OCI-LY7 (cell line): ENCODE data around the gene CEMIP2. TPM values are rescaled to one million over a fixed set of nuclear protein-coding genes. Genes with fewer than 3 reads are reported as not detected.

ENCODE experiments used
- BruUV-seq: library from RNA; stranded (reverse); fragments of 400-500 nt; replicated peaks from 2 replicates; lab custom pipeline; 2021; lab: Mats Ljungman, UMichigan
- CTCF ChIA-PET: fragments of 300-600 bp; sonication (Branson Sonifier 250); formaldehyde crosslinking; loops from one replicate; lab custom pipeline; 2022; ENCODE audit warnings: antibody characterized with exemption; ENCODE audit not compliant: unreplicated experiment; lab: Charles Lee
- POLR2A ChIA-PET: fragments of 300-600 bp; sonication (Branson Sonifier 250); formaldehyde crosslinking; loops from one replicate; lab custom pipeline; 2022; ENCODE audit warnings: antibody characterized with exemption; lab: Charles Lee
- DNase-seq: peaks from one replicate; pipeline ENCODE4 v3.0.0-alpha.2; 2015; ENCODE audit warnings: low spot score
- H2AFZ ChIP-seq: fragments of 200-600 bp; sonication (generic), shearing (Covaris generic); 2 replicates; pipeline ENCODE4 v1.6.1; 2014; ENCODE audit warnings: mild to moderate bottlenecking, antibody characterized with exemption, low read length, moderate library complexity
- H3K27ac ChIP-seq: fragments of 200-600 bp; sonication (generic); 2 replicates; pipeline ENCODE4 v1.5.1; 2014; ENCODE audit warnings: mixed run types, low read depth, mild to moderate bottlenecking, moderate library complexity, low read length, inconsistent platforms; ENCODE audit not compliant: poor library complexity, severe bottlenecking
- H3K36me3 ChIP-seq: fragments of 200-600 bp; sonication (generic); 2 replicates; pipeline ENCODE4 v1.6.1; 2014; ENCODE audit warnings: mild to moderate bottlenecking, antibody characterized with exemption, low read length, moderate library complexity, mixed read lengths; ENCODE audit not compliant: insufficient read depth
- H3K4me1 ChIP-seq: fragments of 200-600 bp; sonication (generic); 2 replicates; pipeline ENCODE4 v1.5.1; 2014; ENCODE audit warnings: mild to moderate bottlenecking, low read length; ENCODE audit not compliant: insufficient read depth, poor library complexity, severe bottlenecking
- H3K4me2 ChIP-seq: fragments of 200-600 bp; sonication (generic); 2 replicates; pipeline ENCODE4 v1.6.1; 2014; ENCODE audit warnings: mild to moderate bottlenecking, low read length
- H3K4me3 ChIP-seq: fragments of 200-600 bp; sonication (generic); 2 replicates; pipeline ENCODE4 v1.5.1; 2014; ENCODE audit warnings: mild to moderate bottlenecking, low read depth, low read length; ENCODE audit not compliant: poor library complexity, severe bottlenecking
- H3K79me2 ChIP-seq: fragments of 200-600 bp; sonication (generic); 2 replicates; pipeline ENCODE4 v1.6.1; 2016; ENCODE audit warnings: low read depth, mild to moderate bottlenecking, low read length, moderate library complexity, mixed read lengths; ENCODE audit not compliant: insufficient read depth
- H3K9me2 ChIP-seq: fragments of 200-600 bp; sonication (generic); 2 replicates; pipeline ENCODE4 v1.6.1; 2016; ENCODE audit warnings: mild to moderate bottlenecking, low read length, mixed read lengths; ENCODE audit not compliant: insufficient read depth
- H3K9me3 ChIP-seq: fragments of 200-600 bp; sonication (generic); 2 replicates; pipeline ENCODE4 v1.6.1; 2014; ENCODE audit warnings: mild to moderate bottlenecking, mixed run types, low read length, mixed read lengths
- H4K20me1 ChIP-seq: fragments of 200-600 bp; sonication (generic); 2 replicates; pipeline ENCODE4 v1.6.1; 2014; ENCODE audit warnings: mild to moderate bottlenecking, antibody characterized with exemption, low read length, moderate library complexity, mixed read lengths; ENCODE audit not compliant: insufficient read depth
- CTCF ChIP-seq: fragments of 200-600 bp; sonication (generic); conservative IDR thresholded peaks from 2 replicates; pipeline ENCODE4 v1.5.1; 2014; ENCODE audit warnings: mild to moderate bottlenecking, antibody characterized with exemption, low read length, moderate library complexity, mixed read lengths
- EZH2phosphoT487 ChIP-seq: fragments of 200-600 bp; sonication (generic); IDR thresholded peaks from 2 replicates; pipeline ENCODE4 v1.6.1; 2018; ENCODE audit warnings: low read depth, borderline replicate concordance, mild to moderate bottlenecking, mixed run types, antibody characterized with exemption, low read length, moderate library complexity, mixed read lengths
- intact Hi-C: fragments of 100-400 bp; cut with micrococcal nuclease; formaldehyde crosslinking; loops from one replicate; pipeline ENCODE4 v1.10.0; 2022; ENCODE audit not compliant: unreplicated experiment
- total RNA-seq, 2 experiments: library from RNA; depleted of rRNA in 1 of 2; stranded (reverse); fragments of >200 nt in 1 of 2; shearing (Covaris generic) in 1 of 2; gene quantifications; 2 replicates each; pipeline ENCODE4 v1.2.3, GENCODE V29; 2014 to 2022

The CEMIP2 gene
- total RNA-seq, 2 experiments from 2014 or later = 1.8 to 4.8 TPM

DNA sequence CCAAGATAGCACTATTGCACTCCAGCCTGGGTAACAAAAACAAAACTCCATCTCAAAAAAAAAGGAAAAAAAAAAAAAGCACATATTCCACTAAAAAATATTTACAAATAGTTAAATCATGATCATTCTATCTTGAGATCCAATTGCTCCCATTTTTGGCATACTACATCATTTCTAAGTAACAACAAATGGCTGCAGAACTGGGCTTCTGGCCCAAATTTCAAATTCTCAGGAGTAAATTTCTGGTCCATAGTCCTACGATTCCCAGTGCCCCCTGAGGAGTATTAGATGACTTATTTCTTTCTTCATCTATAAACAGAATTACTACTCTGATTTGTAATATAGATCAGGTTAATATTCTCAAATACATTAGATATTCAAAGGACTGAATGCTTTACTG, 62.1 kb downstream of the CEMIP2 start:
- no peak for DNase-seq
- Histone ChIP-seq H3K79me2 (no peaks in the 10 kb centered on the region), H2AFZ (no peak overlapping the region), H3K4me2 (no peak overlapping the region), H3K27ac (no peak overlapping the region), H3K4me3 (no peak overlapping the region), H3K4me1 (no peaks in the 10 kb centered on the region), H3K9me3 (no peaks in the 10 kb centered on the region), H3K9me2 (no peaks in the 10 kb centered on the region), H4K20me1 (no peaks in the 10 kb centered on the region), H3K36me3 (no peaks in the 10 kb centered on the region)
- no TSS peak for BruUV-seq
- ChIA-PET POLR2A (no interaction called here), CTCF (no interaction called here)
- intact Hi-C loops = no loop called here
- TF ChIP-seq CTCF = no peak
- TF ChIP-seq EZH2phosphoT487 = no peak

DNA sequence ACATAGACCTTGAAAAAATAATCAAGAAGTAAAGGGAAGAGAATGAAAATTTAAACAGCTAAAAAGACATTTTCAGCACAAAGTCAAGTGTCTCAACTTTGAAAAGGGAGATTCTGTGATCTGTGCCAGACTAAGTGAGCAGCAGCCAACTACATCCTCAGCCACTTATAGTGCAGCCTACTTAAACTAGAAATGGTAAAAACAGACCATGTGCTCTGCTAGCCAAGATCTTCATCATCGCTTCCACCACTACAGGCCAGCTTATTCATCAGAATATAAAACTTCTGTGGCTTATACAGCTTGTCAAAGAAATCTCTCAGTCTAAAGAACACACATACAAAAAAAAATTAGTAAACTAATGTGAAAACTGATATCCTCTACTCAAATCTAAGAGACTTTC, 63.5 kb downstream of the CEMIP2 start:
- Histone ChIP-seq H3K79me2 (no peaks in the 10 kb centered on the region), H3K4me1 (no peaks in the 10 kb centered on the region), H2AFZ (no peak overlapping the region), H3K9me3 (no peaks in the 10 kb centered on the region), H3K4me2 (no peak overlapping the region), H3K9me2 (no peaks in the 10 kb centered on the region), H3K27ac (no peak overlapping the region), H4K20me1 (no peaks in the 10 kb centered on the region), H3K36me3 (no peaks in the 10 kb centered on the region), H3K4me3 (no peak overlapping the region)
- no peak for DNase-seq
- intact Hi-C loops = no loop called here
- BruUV-seq = no TSS peak
- ChIA-PET CTCF (no interaction called here), POLR2A (interaction anchor here (0.7 kb wide), 1 partner anchor 9 kb away, joined by 3 read pairs; no protein-coding TSS in a partner anchor)
- no peak for TF ChIP-seq CTCF

DNA sequence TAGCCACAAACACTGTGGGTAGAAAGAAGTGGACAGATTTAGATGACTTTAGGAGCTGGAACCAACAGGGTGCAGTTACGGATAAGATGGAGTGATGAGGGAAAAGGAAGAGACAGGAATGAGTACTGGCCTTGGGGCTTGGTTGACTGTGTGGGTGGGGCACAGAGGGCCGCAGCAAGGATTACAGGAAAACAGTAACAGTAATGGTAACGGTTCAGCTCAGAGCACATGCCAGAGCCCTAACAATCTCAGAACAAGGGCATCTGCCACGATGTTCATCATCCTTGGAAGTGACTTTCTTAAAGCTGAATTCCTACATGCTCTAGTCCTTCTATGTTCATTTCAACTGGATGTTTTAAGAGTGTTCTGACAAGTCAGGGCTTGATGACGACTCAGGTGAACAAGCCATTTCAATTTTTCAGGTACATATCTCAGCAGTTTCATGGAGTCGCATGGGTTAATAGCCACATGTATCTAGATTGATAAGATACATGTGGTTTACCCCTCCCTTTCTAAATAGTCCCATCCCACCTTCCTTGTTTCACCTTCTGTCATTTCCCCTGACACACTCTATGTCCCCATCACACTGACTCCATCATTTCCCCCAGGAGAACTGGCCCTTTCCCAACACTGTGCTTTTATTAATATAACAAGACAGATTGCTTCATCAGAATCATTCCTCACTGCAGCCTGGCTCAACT, 65.0 kb downstream of the CEMIP2 start:
- Histone ChIP-seq H3K27ac (no peak overlapping the region), H3K4me2 (no peak overlapping the region), H3K9me3 (no peaks in the 10 kb centered on the region), H3K9me2 (no peaks in the 10 kb centered on the region), H3K4me3 (no peak overlapping the region), H3K4me1 (no peaks in the 10 kb centered on the region), H3K36me3 (no peaks in the 10 kb centered on the region), H4K20me1 (no peaks in the 10 kb centered on the region), H2AFZ (no peak overlapping the region), H3K79me2 (no peaks in the 10 kb centered on the region)
- DNase-seq = no peak
- ChIA-PET CTCF (no interaction called here), POLR2A (interaction anchor here (0.5 kb wide), 1 partner anchor 754 kb away, joined by 4 read pairs; no protein-coding TSS in a partner anchor)
- no TSS peak for BruUV-seq
- intact Hi-C loops = no loop called here
- no peak for TF ChIP-seq EZH2phosphoT487
- TF ChIP-seq CTCF = no peak
